Fibroblast of villous mesenchyme (primary cell): ENCODE measurements around the gene RBKS. TPM values are rescaled to one million over a fixed set of nuclear protein-coding genes. Genes with fewer than 3 reads are reported as not detected.

Experiments used
- DNase-seq: peaks from one replicate; pipeline ENCODE4 v3.0.0-alpha.2; 2010; ENCODE audit warnings: low read depth
- H3K4me3 ChIP-seq: 2 replicates; pipeline ENCODE4 v1.5.1; 2011; ENCODE audit warnings: low read depth, mild to moderate bottlenecking, low read length
- CTCF ChIP-seq: IDR thresholded peaks from 2 replicates; pipeline ENCODE4 v1.5.1; 2012; ENCODE audit warnings: low read depth, mild to moderate bottlenecking, low read length; ENCODE audit not compliant: insufficient read depth
- total RNA-seq: library from RNA; depleted of rRNA; stranded (reverse); fragments of >200 nt; gene quantifications from 2 replicates; pipeline ENCODE4 v1.2.3, GENCODE V29; 2012

RBKS gene
- total RNA-seq, 1 donor = 1.3 TPM

GRCh38 chr2:27776696-27777095, 113.5 kb downstream of the RBKS start:
- H3K4me3 ChIP-seq = no peak overlapping the region
- DNase-seq = peak; percentile 63
- no peak for TF ChIP-seq CTCF

- DNase-seq = peak; percentile 42
- no peak overlapping the region for H3K4me3 ChIP-seq
- no peak for TF ChIP-seq CTCF
These were observed 114.1 kb downstream of the RBKS start for GRCh38 chr2:27776097-27776496.

GRCh38 chr2:27773959-27774358, 116.2 kb downstream of the RBKS start:
- no peak overlapping the region for H3K4me3 ChIP-seq
- no peak for DNase-seq
- TF ChIP-seq CTCF = no peak

GRCh38 chr2:27772804-27773203, 117.4 kb downstream of the RBKS start:
- no peak for DNase-seq
- TF ChIP-seq CTCF = no peak

GRCh38 chr2:27771548-27772335, 118.4 kb downstream of the RBKS start, which contains the start of gene MRPL33:
Gene MRPL33 (plus strand): TSS chr2:27771719. CDS start chr2:27771778, 59 bp downstream.
- peak within 1 kb of the TSS; percentile 77 for H3K4me3 ChIP-seq
- peak; percentile 88 for DNase-seq
- TF ChIP-seq CTCF = no peak

More at GRCh38 chr2:27772804-27773203, 117.4 kb downstream of the RBKS start:
- H3K4me3 ChIP-seq = peak overlapping the region; percentile 77

- no peak for DNase-seq
- H3K4me3 ChIP-seq = peak overlapping the region; percentile 77
- TF ChIP-seq CTCF = no peak
These were observed 119.0 kb downstream of the RBKS start for GRCh38 chr2:27771202-27771547.

- no peak overlapping the region for H3K4me3 ChIP-seq
- DNase-seq = no peak
- no peak for TF ChIP-seq CTCF
These were observed 123.9 kb downstream of the RBKS start for GRCh38 chr2:27766287-27766661.
